ENCODE measurements around the gene EYS. TPM values are rescaled to one million over a fixed set of nuclear protein-coding genes. Genes with fewer than 3 reads are reported as not detected.

Gene EYS
- total RNA-seq, 6 experiments from 2014 or later = 0.18 TPM; not detected in 5

- Mint-ChIP-seq H3K27ac (no peak overlapping the region), H3K36me3 (ENCODE audit: low read depth) (no peaks in the 10 kb centered on the region), H3K27me3 (ENCODE audit: insufficient read depth) (no peaks in the 10 kb centered on the region), H3K4me3 (no peak overlapping the region), H3K4me1 (ENCODE audit: low read depth) (no peaks in the 10 kb centered on the region), H3K9me3 (peaks cover 12% of the 10 kb centered on the region)
- no peak for DNase-seq
- no peak for TF ChIP-seq CTCF (IDR thresholded peaks at IDR 0.05)
Observed at GRCh38 chr6:64293298-64293697, 1413.7 kb downstream of the EYS start.

GRCh38 chr6:64290867-64291266, 1416.2 kb downstream of the EYS start:
- no peak for TF ChIP-seq CTCF (IDR thresholded peaks at IDR 0.05)
- H3K4me3 Mint-ChIP-seq = no peak overlapping the region

GRCh38 chr6:64289931-64290330, 1417.1 kb downstream of the EYS start:
- no peaks in the 10 kb centered on the region for H3K27me3 Mint-ChIP-seq (ENCODE audit: insufficient read depth)
- H3K4me1 Mint-ChIP-seq (ENCODE audit: low read depth) = no peaks in the 10 kb centered on the region
- peaks cover 13% of the 10 kb centered on the region for H3K9me3 Mint-ChIP-seq
- H3K27ac Mint-ChIP-seq = no peak overlapping the region
- TF ChIP-seq CTCF (IDR thresholded peaks at IDR 0.05) = no peak
- no peak for DNase-seq
- no peaks in the 10 kb centered on the region for H3K36me3 Mint-ChIP-seq (ENCODE audit: low read depth)
- no peak overlapping the region for H3K4me3 Mint-ChIP-seq

More at GRCh38 chr6:64290867-64291266, 1416.2 kb downstream of the EYS start:
- H3K27ac Mint-ChIP-seq = no peak overlapping the region
- no peaks in the 10 kb centered on the region for H3K4me1 Mint-ChIP-seq (ENCODE audit: low read depth)
- no peaks in the 10 kb centered on the region for H3K27me3 Mint-ChIP-seq (ENCODE audit: insufficient read depth)
- peaks cover 8% of the 10 kb centered on the region for H3K9me3 Mint-ChIP-seq
- H3K36me3 Mint-ChIP-seq (ENCODE audit: low read depth) = no peaks in the 10 kb centered on the region
- no peak for DNase-seq

GRCh38 chr6:64288351-64288750, 1418.7 kb downstream of the EYS start:
- H3K27me3 Mint-ChIP-seq (ENCODE audit: insufficient read depth) = no peaks in the 10 kb centered on the region; the same call in 1 of the 2 replicates

GRCh38 chr6:64281167-64281566, 1425.9 kb downstream of the EYS start:
- no peaks in the 10 kb centered on the region; the same call in 1 of the 2 replicates for H3K36me3 Mint-ChIP-seq (ENCODE audit: low read depth)
- no peak overlapping the region for H3K4me3 Mint-ChIP-seq
- H3K27ac Mint-ChIP-seq = no peak overlapping the region
- no peaks in the 10 kb centered on the region for H3K4me1 Mint-ChIP-seq (ENCODE audit: low read depth)
- H3K9me3 Mint-ChIP-seq = peaks cover 40% of the 10 kb centered on the region
- no peaks in the 10 kb centered on the region; the same call in 1 of the 2 replicates for H3K27me3 Mint-ChIP-seq (ENCODE audit: insufficient read depth)
- no peak for DNase-seq
- TF ChIP-seq CTCF (IDR thresholded peaks at IDR 0.05) = no peak

More at GRCh38 chr6:64288351-64288750, 1418.7 kb downstream of the EYS start:
- H3K27ac Mint-ChIP-seq = no peak overlapping the region
- no peaks in the 10 kb centered on the region; the same call in 1 of the 2 replicates for H3K36me3 Mint-ChIP-seq (ENCODE audit: low read depth)
- no peak overlapping the region for H3K4me3 Mint-ChIP-seq
- TF ChIP-seq CTCF (IDR thresholded peaks at IDR 0.05) = no peak
- DNase-seq = no peak
- H3K9me3 Mint-ChIP-seq = peaks cover 20% of the 10 kb centered on the region
- no peaks in the 10 kb centered on the region for H3K4me1 Mint-ChIP-seq (ENCODE audit: low read depth)

GRCh38 chr6:64280569-64280968, 1426.5 kb downstream of the EYS start:
- TF ChIP-seq CTCF (IDR thresholded peaks at IDR 0.05) = no peak
- Mint-ChIP-seq H3K36me3 (ENCODE audit: low read depth) (no peaks in the 10 kb centered on the region; the same call in 1 of the 2 replicates), H3K27ac (no peak overlapping the region), H3K4me1 (ENCODE audit: low read depth) (no peaks in the 10 kb centered on the region), H3K9me3 (peaks cover 40% of the 10 kb centered on the region), H3K4me3 (no peak overlapping the region), H3K27me3 (ENCODE audit: insufficient read depth) (no peaks in the 10 kb centered on the region; the same call in 1 of the 2 replicates)
- no peak for DNase-seq

Measured in HFFc6 (cell line).